Upper lobe of left lung (tissue), 4 donors: ENCODE results near the gene MRPS5.

Experiments
- CTCF ChIP-seq, 6 experiments: fragments of 450-650 bp in 4 of 6; fragments of 200-600 bp in 2 of 6; sonication (generic) in 2 of 6; IDR thresholded peaks; one replicate each; pipeline ENCODE4 v1.5.1; 2016 to 2019; ENCODE audit warnings: antibody characterized with exemption in 6 of 6
- EP300 ChIP-seq, 4 donors: sonication (generic); formaldehyde crosslinking; IDR thresholded peaks; one replicate each; pipeline ENCODE4 v1.5.1; 2017; ENCODE audit warnings: antibody characterized with exemption in 4 of 4, control low read depth in 2 of 4
- POLR2A ChIP-seq, 4 donors: fragments of 450-650 bp; IDR thresholded peaks; one replicate each; pipeline ENCODE4 v1.5.1; 2016 to 2017; ENCODE audit warnings: antibody characterized with exemption in 4 of 4, mild to moderate bottlenecking in 2 of 4
- POLR2AphosphoS5 ChIP-seq, 2 donors: sonication (generic); formaldehyde crosslinking; IDR thresholded peaks; one replicate each; pipeline ENCODE4 v1.5.1; 2017; ENCODE audit warnings: antibody characterized with exemption in 2 of 2

DNA sequence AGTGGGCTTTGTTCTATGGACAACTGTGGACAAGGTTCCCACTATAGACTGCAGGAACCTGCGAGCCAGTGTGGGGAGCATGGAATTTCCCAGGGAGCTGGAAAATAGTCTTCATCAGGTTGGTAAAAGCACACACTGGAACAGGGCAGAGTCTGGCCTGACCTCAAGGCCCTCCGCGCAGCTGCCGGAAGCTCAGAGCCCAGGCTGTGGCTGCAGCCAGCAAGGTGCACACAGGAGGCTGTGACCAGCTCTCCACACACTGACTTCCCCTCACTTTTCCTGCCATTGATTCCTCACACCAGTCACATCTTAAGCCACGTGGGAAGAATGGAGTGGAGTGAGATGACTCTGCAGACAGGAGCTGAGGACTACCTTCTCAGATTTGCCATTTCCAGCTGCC lies 77.0 kb downstream of the MRPS5 start:
- no peak for TF ChIP-seq CTCF (IDR thresholded peaks at IDR 0.05)
- no peak for TF ChIP-seq POLR2A (IDR thresholded peaks at IDR 0.05)
- TF ChIP-seq POLR2AphosphoS5 (IDR thresholded peaks at IDR 0.05) = no peak
- no peak for TF ChIP-seq EP300 (IDR thresholded peaks at IDR 0.05)
